Upper lobe of left lung (tissue), 6 donors: ENCODE data around the gene FDXR. TPM values are rescaled to one million over a fixed set of nuclear protein-coding genes. Genes with fewer than 3 reads are reported as not detected.

Source experiments
- ATAC-seq, 2 donors: fragments of 200-7000 bp; cut with Tn5 transposase; one replicate each; pipeline ENCODE4 v1.9.1; 2022; ENCODE audit warnings: mild to moderate bottlenecking in 2 of 2, moderate library complexity in 2 of 2; ENCODE audit not compliant: low FRiP score in 2 of 2
- DNase-seq, 2 donors: peaks; one replicate each; pipeline ENCODE4 v3.0.0-alpha.2; 2019 to 2020
- H3K27ac ChIP-seq, 4 donors: fragments of 200-600 bp; sonication (generic); one replicate each; pipeline ENCODE4 v1.5.1; 2016 to 2019
- H3K27me3 ChIP-seq, 4 donors: fragments of 200-600 bp; sonication (generic); one replicate each; pipeline ENCODE4 v1.5.1; 2017 to 2019
- H3K36me3 ChIP-seq, 4 donors: fragments of 200-600 bp; sonication (generic); one replicate each; pipeline ENCODE4 v1.5.1; 2016 to 2019
- H3K4me1 ChIP-seq, 4 donors: fragments of 200-600 bp; sonication (generic); one replicate each; pipeline ENCODE4 v1.5.1; 2018 to 2019
- H3K4me3 ChIP-seq, 4 donors: fragments of 200-600 bp; sonication (generic); one replicate each; pipeline ENCODE4 v1.5.1; 2017 to 2019; ENCODE audit warnings: mild to moderate bottlenecking in 2 of 4, moderate library complexity in 1 of 4
- H3K9me3 ChIP-seq, 4 donors: fragments of 200-600 bp; sonication (generic); one replicate each; pipeline ENCODE4 v1.5.1; 2018 to 2019
- CTCF ChIP-seq, 6 experiments: fragments of 450-650 bp in 4 of 6; fragments of 200-600 bp in 2 of 6; sonication (generic) in 2 of 6; IDR thresholded peaks; one replicate each; pipeline ENCODE4 v1.5.1; 2016 to 2019; ENCODE audit warnings: antibody characterized with exemption in 6 of 6
- EP300 ChIP-seq, 4 donors: sonication (generic); formaldehyde crosslinking; IDR thresholded peaks; one replicate each; pipeline ENCODE4 v1.5.1; 2017; ENCODE audit warnings: antibody characterized with exemption in 4 of 4, control low read depth in 2 of 4
- POLR2A ChIP-seq, 4 donors: fragments of 450-650 bp; IDR thresholded peaks; one replicate each; pipeline ENCODE4 v1.5.1; 2016 to 2017; ENCODE audit warnings: antibody characterized with exemption in 4 of 4, mild to moderate bottlenecking in 2 of 4
- POLR2AphosphoS5 ChIP-seq, 2 donors: sonication (generic); formaldehyde crosslinking; IDR thresholded peaks; one replicate each; pipeline ENCODE4 v1.5.1; 2017; ENCODE audit warnings: antibody characterized with exemption in 2 of 2
- WGBS, 2 donors: methylation state at CpG; one replicate each; pipeline ENCODE4 v1.1.5; 2017 to 2018; 5-methylcytosine and 5-hydroxymethylcytosine counted together
- total RNA-seq, 6 donors: library from RNA; depleted of rRNA in 4 of 6; stranded (reverse); fragments of >200 nt in 4 of 6; gene quantifications; one replicate each; pipeline versions ENCODE4 v1.1.0 to v1.2.1, GENCODE V29; 2016 to 2021
- donor health status: DM: no; HTN: no; CAD: no; lungs with moderate emphysema.
- donor health status: DM: no; HTN: yes; CAD: no; lungs with severe emphysema.

Gene FDXR
- total RNA-seq, 6 donors from 2014 or later: 6.8 to 15.1 (median 10.8) TPM

- Histone ChIP-seq H3K36me3 (no peaks in the 10 kb centered on the region), H3K4me1 (peaks cover 3 to 14% (median 11%) of the 10 kb centered on the region in 4 donors), H3K4me3 (no peak overlapping the region), H3K27me3 (peaks cover 0 to 24% (median 11%) of the 10 kb centered on the region in 4 donors), H3K27ac (no peak overlapping the region), H3K9me3 (no peaks in the 10 kb centered on the region)
- TF ChIP-seq POLR2AphosphoS5 (IDR thresholded peaks at IDR 0.05) (no peak), CTCF (IDR thresholded peaks at IDR 0.05) (no peak), EP300 (IDR thresholded peaks at IDR 0.05) (no peak), POLR2A (IDR thresholded peaks at IDR 0.05) (no peak)
- DNase-seq (peak in 1 of 2 donors; percentile 81), ATAC-seq (no peak)
- 68% methylated on average over 26 of the region's 29 CpGs; no CpG with 5 or more reads in 1 of the 2 donors for WGBS, 2 donors
These were observed 21.1 kb downstream of the FDXR start for GRCh38 chr17:74851612-74852236.

DNA sequence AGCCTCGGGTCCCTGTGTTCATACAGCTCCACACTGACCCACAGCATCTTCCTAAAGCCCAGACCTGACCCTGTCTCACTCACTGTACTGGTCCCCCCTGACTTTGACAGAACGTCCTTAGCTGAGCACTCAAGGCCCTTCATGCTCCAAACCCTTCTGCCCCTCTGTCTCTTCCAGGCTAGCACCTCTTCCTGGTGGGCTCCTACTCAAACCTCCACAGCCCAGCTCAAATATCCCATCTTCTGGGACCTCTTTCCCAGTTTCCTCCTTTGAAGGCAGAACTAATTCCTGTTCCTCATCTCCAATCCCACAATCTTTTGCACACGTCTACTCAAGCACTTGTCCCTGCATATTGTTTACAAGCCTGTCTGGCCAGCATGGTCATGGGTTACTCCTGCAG lies 21.9 kb downstream of the FDXR start:
- DNase-seq (no peak), ATAC-seq (no peak)
- Histone ChIP-seq H3K36me3 (no peaks in the 10 kb centered on the region), H3K4me3 (no peak overlapping the region), H3K4me1 (peaks cover 3 to 14% (median 11%) of the 10 kb centered on the region in 4 donors), H3K9me3 (no peaks in the 10 kb centered on the region), H3K27me3 (peaks cover 0 to 24% (median 11%) of the 10 kb centered on the region in 4 donors), H3K27ac (no peak overlapping the region)
- WGBS, 2 donors: 48 to 58% methylated on average over 2 to 3 of the region's 3 CpGs
- TF ChIP-seq CTCF (IDR thresholded peaks at IDR 0.05) (no peak), EP300 (IDR thresholded peaks at IDR 0.05) (no peak), POLR2AphosphoS5 (IDR thresholded peaks at IDR 0.05) (no peak)

DNA sequence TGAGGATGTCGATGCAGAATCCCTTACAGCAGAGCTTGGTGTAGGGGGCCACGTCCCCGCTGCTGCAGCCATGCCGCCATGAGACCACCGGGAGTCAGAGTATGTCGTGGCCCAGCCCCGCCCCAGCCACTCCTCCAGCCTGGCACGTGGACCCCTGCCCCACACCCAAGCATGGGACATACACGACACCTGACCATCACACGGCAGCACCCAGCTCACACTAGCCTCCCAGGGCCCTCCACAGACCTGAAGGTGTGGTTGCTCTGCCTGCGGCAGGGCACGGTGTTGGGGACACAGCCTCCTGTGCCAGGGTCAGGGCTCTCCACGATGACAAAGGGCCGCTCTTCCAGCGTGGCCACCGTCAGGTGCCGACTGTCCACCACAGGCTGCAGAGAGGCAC lies 22.5 kb downstream of the FDXR start:
- DNase-seq (no peak), ATAC-seq (no peak)
- Histone ChIP-seq H3K27me3 (peaks cover 0 to 24% (median 11%) of the 10 kb centered on the region in 4 donors), H3K4me3 (no peak overlapping the region), H3K4me1 (peaks cover 3 to 14% (median 11%) of the 10 kb centered on the region in 4 donors), H3K36me3 (no peaks in the 10 kb centered on the region), H3K27ac (no peak overlapping the region), H3K9me3 (no peaks in the 10 kb centered on the region)
- WGBS, 2 donors: 85% methylated on average over 4 to 17 of the region's 17 CpGs
- TF ChIP-seq POLR2AphosphoS5 (IDR thresholded peaks at IDR 0.05): no peak
- TF ChIP-seq EP300 (IDR thresholded peaks at IDR 0.05): no peak
- TF ChIP-seq POLR2A (IDR thresholded peaks at IDR 0.05): no peak
- TF ChIP-seq CTCF (IDR thresholded peaks at IDR 0.05): no peak

- peaks cover 3 to 14% (median 11%) of the 10 kb centered on the region in 4 donors for H3K4me1 ChIP-seq
- DNase-seq: no peak
- H3K27me3 ChIP-seq: peaks cover 0 to 24% (median 10%) of the 10 kb centered on the region in 4 donors
- no peaks in the 10 kb centered on the region for H3K9me3 ChIP-seq
- ATAC-seq: no peak
- H3K27ac ChIP-seq: no peak overlapping the region
- H3K36me3 ChIP-seq: no peaks in the 10 kb centered on the region
- no peak overlapping the region for H3K4me3 ChIP-seq
- TF ChIP-seq POLR2A (IDR thresholded peaks at IDR 0.05) (no peak), CTCF (IDR thresholded peaks at IDR 0.05) (no peak), POLR2AphosphoS5 (IDR thresholded peaks at IDR 0.05) (no peak), EP300 (IDR thresholded peaks at IDR 0.05) (no peak)
- 67 to 69% methylated on average over 9 of the region's 9 CpGs for WGBS, 2 donors
These were observed 24.0 kb downstream of the FDXR start for GRCh38 chr17:74848656-74849399.
